DMS114 treated with DMSO at 0.1 percent for 48 hours (cell line): ENCODE results near the gene ADPRM.
"Not testable (repeated sequence)": the region's sequence is repeated elsewhere in the genome, so short reads cannot be mapped to it uniquely, and the experiment has no call there.

Experiments
- DNase-seq: peaks from one replicate; lab custom pipeline; 2025; ENCODE audit not compliant: unreplicated experiment; lab: John Stamatoyannopoulos, UW

Gene ADPRM

GRCh38 chr17:10699856-10700255 lies 2.5 kb downstream of the ADPRM start:
- DNase-seq: no peak

- no peak for DNase-seq
Observed at GRCh38 chr17:10702574-10702973, 5.2 kb downstream of the ADPRM start.

- no peak for DNase-seq
Observed at GRCh38 chr17:10705727-10706126, 8.3 kb downstream of the ADPRM start.

GRCh38 chr17:10713318-10713717 lies 15.9 kb downstream of the ADPRM start:
- no peak for DNase-seq

- DNase-seq: no peak
Observed at GRCh38 chr17:10716218-10716617, 18.8 kb downstream of the ADPRM start.

GRCh38 chr17:10718547-10718946 lies 21.2 kb downstream of the ADPRM start:
- no peak for DNase-seq

GRCh38 chr17:10724546-10725195 lies 27.3 kb downstream of the ADPRM start:
- DNase-seq: no peak

GRCh38 chr17:10725262-10725661 lies 27.9 kb downstream of the ADPRM start:
- DNase-seq: no peak

- DNase-seq: no peak
Observed at GRCh38 chr17:10726196-10726595, 28.8 kb downstream of the ADPRM start.

GRCh38 chr17:10727192-10727591 lies 29.8 kb downstream of the ADPRM start:
- no peak for DNase-seq

- DNase-seq: no peak
Observed at GRCh38 chr17:10728331-10728892, 31.0 kb downstream of the ADPRM start.

GRCh38 chr17:10729334-10730193 lies 32.2 kb downstream of the ADPRM start, which contains the start of gene TMEM220:
TMEM220 (minus strand) TSS chr17:10730023; CDS start chr17:10729851, 172 bp downstream.
- DNase-seq: peak; percentile 21

- not testable (repeated sequence) for DNase-seq
Observed at GRCh38 chr17:10730247-10730646, 32.9 kb downstream of the ADPRM start.

- no peak for DNase-seq
Observed at GRCh38 chr17:10731408-10731879, 34.0 kb downstream of the ADPRM start.

GRCh38 chr17:10732121-10732520 lies 34.7 kb downstream of the ADPRM start:
- DNase-seq: not testable (repeated sequence)

GRCh38 chr17:10733666-10734065 lies 36.3 kb downstream of the ADPRM start:
- no peak for DNase-seq

GRCh38 chr17:10735251-10735650 lies 37.9 kb downstream of the ADPRM start:
- DNase-seq: no peak

GRCh38 chr17:10735821-10736220 lies 38.4 kb downstream of the ADPRM start:
- DNase-seq: no peak

- peak; percentile 69 for DNase-seq
Observed at GRCh38 chr17:10737168-10737622, 39.8 kb downstream of the ADPRM start.

GRCh38 chr17:10737736-10738135 lies 40.3 kb downstream of the ADPRM start:
- no peak for DNase-seq

- no peak for DNase-seq
Observed at GRCh38 chr17:10738521-10739258, 41.3 kb downstream of the ADPRM start.
